ENCODE results near the gene NEUROG1.

NEUROG1 gene

GRCh38 chr5:135561266-135561665 lies 25.5 kb upstream of the NEUROG1 start:
- no peak for DNase-seq

GRCh38 chr5:135560858-135561257 lies 25.1 kb upstream of the NEUROG1 start:
- peak; percentile 38 to 43 for DNase-seq

GRCh38 chr5:135559354-135559753 lies 23.6 kb upstream of the NEUROG1 start:
- no peak for DNase-seq

GRCh38 chr5:135557076-135557838 lies 21.5 kb upstream of the NEUROG1 start:
- DNase-seq: no peak

GRCh38 chr5:135556620-135557019 lies 20.9 kb upstream of the NEUROG1 start:
- DNase-seq: no peak

GRCh38 chr5:135555530-135555929 lies 19.8 kb upstream of the NEUROG1 start:
- no peak for DNase-seq

- no peak for DNase-seq
These were observed 18.1 kb upstream of the NEUROG1 start for GRCh38 chr5:135553688-135554462.

- peak; percentile 11 to 42 for DNase-seq
These were observed 16.1 kb upstream of the NEUROG1 start for GRCh38 chr5:135551593-135552447.

- DNase-seq: no peak
These were observed 13.6 kb upstream of the NEUROG1 start for GRCh38 chr5:135549413-135549812.

GRCh38 chr5:135547590-135548254 lies 12.0 kb upstream of the NEUROG1 start:
- DNase-seq: no peak

- DNase-seq: no peak
These were observed 11.1 kb upstream of the NEUROG1 start for GRCh38 chr5:135546912-135547311.

GRCh38 chr5:135546101-135546500 lies 10.3 kb upstream of the NEUROG1 start:
- DNase-seq: no peak

GRCh38 chr5:135545099-135545498 lies 9.3 kb upstream of the NEUROG1 start:
- DNase-seq: no peak

GRCh38 chr5:135543485-135544304 lies 7.9 kb upstream of the NEUROG1 start:
- DNase-seq: no peak

- no peak for DNase-seq
These were observed 7.3 kb upstream of the NEUROG1 start for GRCh38 chr5:135543001-135543484.

- DNase-seq: no peak
These were observed 6.2 kb upstream of the NEUROG1 start for GRCh38 chr5:135541807-135542502.

- no peak for DNase-seq
These were observed 3.8 kb upstream of the NEUROG1 start for GRCh38 chr5:135539430-135540005.

- no peak for DNase-seq
These were observed 2.5 kb upstream of the NEUROG1 start for GRCh38 chr5:135538261-135538660.

GRCh38 chr5:135537745-135538144 lies 2.0 kb upstream of the NEUROG1 start:
- DNase-seq: no peak

- DNase-seq: no peak
These were observed 1.5 kb upstream of the NEUROG1 start for GRCh38 chr5:135537271-135537670.

GRCh38 chr5:135535420-135535819 lies 344 bp downstream of the NEUROG1 start:
- DNase-seq: no peak

Measured in activated CD4-positive, alpha-beta T cell treated with anti-CD3 and anti-CD28 coated beads for 4 hours (primary cell).